HEK293T (cell line): ENCODE data around the gene NPHP3.

Source experiments
- BHLHE40 ChIP-seq: fragments of 450-650 bp; IDR thresholded peaks from 2 replicates; pipeline ENCODE4 v1.6.1; 2016; ENCODE audit warnings: mild to moderate bottlenecking, moderate library complexity, borderline replicate concordance
- CTBP1 ChIP-seq: fragments of 450-650 bp; IDR thresholded peaks from 2 replicates; pipeline ENCODE4 v1.6.1; 2016; ENCODE audit warnings: borderline replicate concordance
- ELF4 ChIP-seq: fragments of 450-650 bp; IDR thresholded peaks from 2 replicates; pipeline ENCODE4 v1.6.1; 2017; ENCODE audit warnings: antibody characterized with exemption
- FOXK2 ChIP-seq: fragments of 450-650 bp; IDR thresholded peaks from 2 replicates; pipeline ENCODE4 v1.6.1; 2016; ENCODE audit warnings: mild to moderate bottlenecking
- FOXM1 ChIP-seq: fragments of 450-650 bp; IDR thresholded peaks from 2 replicates; pipeline ENCODE4 v1.6.1; 2017; ENCODE audit warnings: mild to moderate bottlenecking, borderline replicate concordance
- HDGF ChIP-seq: fragments of 450-650 bp; IDR thresholded peaks from 2 replicates; pipeline ENCODE4 v1.6.1; 2017; ENCODE audit warnings: antibody characterized with exemption, borderline replicate concordance
- PKNOX1 ChIP-seq: fragments of 450-650 bp; IDR thresholded peaks from 2 replicates; pipeline ENCODE4 v1.6.1; 2016
- SP1 ChIP-seq: fragments of 450-650 bp; IDR thresholded peaks from 2 replicates; pipeline ENCODE4 v1.6.1; 2017
- TARDBP ChIP-seq: fragments of 450-650 bp; IDR thresholded peaks from 2 replicates; pipeline ENCODE4 v1.6.1; 2016

GRCh38 chr3:132641837-132642538 lies 80.2 kb downstream of the NPHP3 start:
- no peak for TF ChIP-seq FOXK2
- TF ChIP-seq BHLHE40: no peak
- no peak for TF ChIP-seq CTBP1
- TF ChIP-seq SP1: no peak
- TF ChIP-seq TARDBP: no peak
- TF ChIP-seq ELF4: no peak
- TF ChIP-seq HDGF: no peak
- no peak for TF ChIP-seq FOXM1
- no peak for TF ChIP-seq PKNOX1
